ENCODE data around the gene COPS3. TPM values are rescaled to one million over a fixed set of nuclear protein-coding genes. Genes with fewer than 3 reads are reported as not detected.

Gene COPS3
- total and polyA plus RNA-seq, 2 of the 4 experiments (the other 2 are of a cell fraction): 71.4 to 144 TPM

DNA sequence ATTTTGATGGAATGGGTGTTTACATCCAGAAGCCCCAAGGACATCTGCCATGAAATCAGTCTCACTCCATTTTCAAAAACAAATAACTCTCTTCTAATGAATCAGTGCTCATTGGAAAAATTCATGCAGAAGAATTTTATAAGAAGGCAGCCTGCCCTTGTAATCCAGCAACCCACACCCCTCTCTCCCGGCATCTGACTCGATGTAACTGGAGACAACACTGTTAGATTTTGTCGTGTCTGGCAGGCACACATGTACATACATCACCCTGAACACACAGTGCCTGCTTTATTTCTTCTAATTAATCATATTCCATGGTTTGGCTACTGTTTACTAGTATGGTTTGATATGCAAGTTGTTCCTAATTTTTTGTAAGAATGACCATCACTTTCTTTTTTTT, 63.1 kb downstream of the COPS3 start:
- Histone ChIP-seq H3K27me3 (ENCODE audit: control insufficient read depth, insufficient read depth, low read length) (no peaks in the 10 kb centered on the region), H3K9me3 (ENCODE audit: control insufficient read depth, insufficient read depth, low read length) (no peaks in the 10 kb centered on the region), H4K20me1 (ENCODE audit: insufficient read depth, low read length) (peaks cover 18% of the 10 kb centered on the region), H3K27ac (ENCODE audit: insufficient read depth, low read length) (no peak overlapping the region), H2BK5ac (ENCODE audit: low read depth, low read length, poor library complexity, severe bottlenecking) (no peak overlapping the region), H4K5ac (ENCODE audit: low read depth, low read length) (no peak overlapping the region), H3K56ac (ENCODE audit: extremely low read depth, insufficient read depth, low read length) (no peak overlapping the region), H3K79me1 (ENCODE audit: low read depth in 1 of 2, low read length in 2 of 2) (peaks cover 3 to 42% of the 10 kb centered on the region in 2 experiments; a peak in 3 of 4 replicates), H2AK9ac (replicated peaks; ENCODE audit: low read depth, low read length, poor library complexity) (no peak overlapping the region), H3K4me3 (ENCODE audit: insufficient read depth, low read depth, low read length) (no peak overlapping the region), H4K91ac (ENCODE audit: insufficient read depth, low read depth, low read length) (no peak overlapping the region), H3K4me2 (ENCODE audit: low read depth, low read length) (no peak overlapping the region), H3K36me3 (ENCODE audit: control insufficient read depth, insufficient read depth, low read length) (peaks cover 89% of the 10 kb centered on the region), H2BK15ac (ENCODE audit: low read depth, low read length) (no peak overlapping the region), H2BK20ac (ENCODE audit: low read depth, low read length) (no peak overlapping the region), H3K14ac (replicated peaks; ENCODE audit: low read depth, low read length) (no peak overlapping the region), H3K9me1 (ENCODE audit: insufficient read depth, low read length) (0 out of 2 replicates have a peak, but pooled peaks cover 8% of the 10 kb centered on the region), H3K23ac (ENCODE audit: low read depth, low read length) (no peak overlapping the region), H2AK5ac (ENCODE audit: low read depth, low read length) (no peak overlapping the region), H3K4me1 (ENCODE audit: control insufficient read depth, insufficient read depth, low read length) (no peaks in the 10 kb centered on the region), H4K8ac (ENCODE audit: low read depth in 2 of 2, low read length in 2 of 2) (no peak overlapping the region), H3K4ac (ENCODE audit: low read depth, low read length) (no peak overlapping the region), H2AFZ (replicated peaks; ENCODE audit: low read length, poor library complexity) (no peak overlapping the region), H3K18ac (ENCODE audit: low read depth, low read length) (no peak overlapping the region), H3K9ac (ENCODE audit: low read depth, low read length) (no peak overlapping the region), H2BK120ac (ENCODE audit: low read depth, low read length) (no peak overlapping the region)
- WGBS, 2 experiments (ENCODE audit: extremely low coverage in 2 of 2, insufficient read length in 1 of 2): no CpG with 5 or more reads among the region's 3 CpGs
- POLR2A ChIA-PET (ENCODE audit: unreplicated experiment): no interaction called here
- ATAC-seq (ENCODE audit: low read depth) (no peak), DNase-seq (no peak)
- dilution Hi-C loops (cut with HindIII; ENCODE audit: low sequenced_read_pairs, unreplicated experiment): no loop called here
- CTCF ChIA-PET: no interaction called here
- intact Hi-C loops (cut with micrococcal nuclease): no loop called here
- BruUV-seq (replicated peaks): no TSS peak
- no peak for TF ChIP-seq BHLHE40 (IDR thresholded peaks at IDR 0.05; ENCODE audit: low read depth, low read length)
- TF ChIP-seq POLR2A (IDR thresholded peaks at IDR 0.05; ENCODE audit: low read depth, low read length): no peak
- TF ChIP-seq SMC3 (IDR thresholded peaks at IDR 0.05; ENCODE audit: low read depth, low read length): no peak
- TF ChIP-seq ELK1 (IDR thresholded peaks at IDR 0.05; ENCODE audit: borderline replicate concordance, low read depth, low read length): no peak
- TF ChIP-seq NFE2L2 (IDR thresholded peaks at IDR 0.05; ENCODE audit: low read depth, low read length): no peak
- TF ChIP-seq RAD21 (IDR thresholded peaks at IDR 0.05; ENCODE audit: low read length): no peak
- no peak for TF ChIP-seq FOS (IDR thresholded peaks at IDR 0.05; ENCODE audit: low read depth, low read length)
- TF ChIP-seq, protein P1, sequence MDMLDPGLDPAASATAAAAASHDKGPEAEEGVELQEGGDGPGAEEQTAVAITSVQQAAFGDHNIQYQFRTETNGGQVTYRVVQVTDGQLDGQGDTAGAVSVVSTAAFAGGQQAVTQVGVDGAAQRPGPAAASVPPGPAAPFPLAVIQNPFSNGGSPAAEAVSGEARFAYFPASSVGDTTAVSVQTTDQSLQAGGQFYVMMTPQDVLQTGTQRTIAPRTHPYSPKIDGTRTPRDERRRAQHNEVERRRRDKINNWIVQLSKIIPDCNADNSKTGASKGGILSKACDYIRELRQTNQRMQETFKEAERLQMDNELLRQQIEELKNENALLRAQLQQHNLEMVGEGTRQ (IDR thresholded peaks at IDR 0.05; ENCODE audit: low read depth, low read length): no peak
- TF ChIP-seq CEBPB (IDR thresholded peaks at IDR 0.05; ENCODE audit: low read depth, low read length): no peak
- no peak for TF ChIP-seq MXI1 (IDR thresholded peaks at IDR 0.05; ENCODE audit: borderline replicate concordance, low read depth, low read length)
- TF ChIP-seq CTCF (conservative IDR thresholded peaks at IDR 0.05; ENCODE audit: low read depth, low read length): no peak
- TF ChIP-seq MAFK (IDR thresholded peaks at IDR 0.05; ENCODE audit: low read depth, low read length): no peak
- TF ChIP-seq MAZ (IDR thresholded peaks at IDR 0.05; ENCODE audit: borderline replicate concordance, low read depth, low read length): no peak
- TF ChIP-seq RFX5 (IDR thresholded peaks at IDR 0.05; ENCODE audit: low read depth, low read length): no peak
- TF ChIP-seq RCOR1 (IDR thresholded peaks at IDR 0.05; ENCODE audit: insufficient replicate concordance, low read length): no peak
- in situ Hi-C loops (cut with MboI; ENCODE audit: low sequenced_read_pairs): no loop called here
